HepG2 (cell line): ENCODE data around the gene CCDC201.
"Not testable (repeated sequence)": the region's sequence is repeated elsewhere in the genome, so short reads cannot be mapped to it uniquely, and the experiment has no call there.

Experiments used
- CTCF ChIP-seq: sonication (generic); formaldehyde crosslinking; IDR thresholded peaks from 2 replicates; pipeline ENCODE4 v1.5.0; 2020; ENCODE audit warnings: mild to moderate bottlenecking, missing genetic modification reagents, moderate library complexity
- ZNF24 ChIP-seq: fragments of 450-650 bp; IDR thresholded peaks from 2 replicates; pipeline ENCODE4 v1.6.1; 2017; ENCODE audit warnings: antibody characterized with exemption, mild to moderate bottlenecking

GRCh38 chr7:45855680-45856079 lies 17.2 kb downstream of the CCDC201 start:
- TF ChIP-seq ZNF24, CTCF: not testable (repeated sequence)
